HPDE6-E6E7 (cell line): Measurements from ENCODE around the gene DOCK11.
"Not testable (repeated sequence)": the region's sequence is repeated elsewhere in the genome, so short reads cannot be mapped to it uniquely, and the experiment has no call there.

Source experiments
- DNase-seq: peaks from one replicate; pipeline ENCODE4 v3.0.0; 2011; ENCODE audit warnings: missing footprints; ENCODE audit errors: extremely low spot score

Gene DOCK11

DNA sequence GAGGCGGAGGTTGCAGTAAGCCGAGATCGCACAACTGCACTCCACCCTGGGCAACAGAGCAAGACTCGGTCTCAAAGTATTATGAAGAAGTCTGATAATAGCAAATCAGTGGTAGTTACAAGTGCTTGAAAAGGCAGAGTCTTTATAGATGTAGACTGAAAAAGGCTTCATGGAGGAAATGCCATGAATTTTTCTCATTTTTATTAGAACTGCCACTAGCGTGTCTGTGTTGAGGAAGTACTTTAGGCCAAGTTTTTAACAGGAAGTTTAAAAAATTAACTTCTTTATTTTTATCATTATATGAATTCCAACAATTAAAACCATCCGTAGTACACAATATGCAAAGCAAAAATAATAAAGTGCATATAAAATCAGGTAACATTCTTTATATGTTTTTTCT, 199.0 kb downstream of the DOCK11 start:
- DNase-seq: no peak

DNA sequence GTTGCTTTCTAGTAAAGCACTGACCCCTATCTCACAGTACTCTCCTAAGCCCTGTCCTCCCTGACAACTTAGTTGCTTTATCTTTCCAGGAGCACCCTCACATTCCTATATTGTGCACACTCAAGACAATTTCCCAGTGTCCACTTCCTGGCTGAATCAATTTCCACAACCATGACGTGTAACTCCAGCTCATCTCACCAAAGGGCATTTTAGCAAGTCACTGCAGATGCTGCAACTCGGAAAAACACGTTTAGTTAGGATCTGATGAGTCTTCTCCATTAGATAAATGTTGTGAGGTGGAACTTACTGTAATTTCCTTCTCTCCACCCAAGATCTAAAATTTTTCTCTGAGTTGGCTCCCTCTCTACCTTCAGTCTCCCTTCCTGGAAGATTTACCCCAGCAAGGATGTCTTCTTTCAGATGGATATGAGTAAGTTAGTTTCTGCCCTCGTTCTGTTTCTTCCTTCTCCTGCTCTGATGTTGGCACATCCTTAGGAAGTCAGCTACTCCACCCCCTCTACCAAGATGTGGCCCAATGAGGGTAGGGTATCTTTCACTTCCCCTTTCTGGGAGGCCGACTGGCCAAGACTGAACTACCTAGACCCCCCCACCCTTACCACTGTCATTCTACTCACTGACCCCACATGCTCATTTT, 203.0 kb downstream of the DOCK11 start:
- DNase-seq: no peak

DNA sequence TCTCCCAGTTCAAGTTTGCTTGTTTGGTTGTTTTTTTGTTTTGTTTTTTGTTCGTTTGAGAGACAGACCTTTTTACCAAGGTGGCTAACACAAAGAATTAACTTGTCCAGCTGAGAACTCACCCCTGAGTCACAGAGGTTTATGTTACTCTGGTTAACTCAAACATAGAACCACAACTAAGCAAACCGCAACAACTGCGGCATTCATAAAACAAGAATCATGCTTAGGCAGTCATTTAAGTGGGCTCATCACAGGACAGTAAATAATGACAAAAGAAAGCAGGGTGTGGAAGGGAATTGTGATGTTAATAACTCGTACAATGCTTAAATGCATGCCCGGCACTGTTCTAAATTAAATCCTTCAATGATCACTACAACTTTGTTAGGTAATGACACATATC, 207.1 kb downstream of the DOCK11 start:
- no peak for DNase-seq

DNA sequence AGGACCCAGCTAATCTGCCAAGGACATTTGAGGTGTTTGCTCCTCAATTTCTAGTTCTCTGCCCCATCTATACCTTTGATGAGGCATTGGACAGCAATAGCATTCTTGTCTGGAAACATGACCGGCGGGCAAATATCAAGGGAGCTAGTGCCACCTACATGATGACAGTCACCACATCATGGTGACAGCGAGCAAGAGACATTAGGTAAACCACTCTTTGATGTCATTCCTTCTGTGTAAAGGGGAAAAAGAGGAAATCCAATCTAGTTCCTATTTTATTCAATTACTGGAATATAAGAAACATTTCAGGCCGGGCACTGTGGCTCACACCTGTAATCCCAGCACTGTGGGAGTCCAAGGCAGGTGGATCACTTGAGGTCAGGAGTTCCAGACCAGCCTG, 211.1 kb downstream of the DOCK11 start:
- DNase-seq: no peak

DNA sequence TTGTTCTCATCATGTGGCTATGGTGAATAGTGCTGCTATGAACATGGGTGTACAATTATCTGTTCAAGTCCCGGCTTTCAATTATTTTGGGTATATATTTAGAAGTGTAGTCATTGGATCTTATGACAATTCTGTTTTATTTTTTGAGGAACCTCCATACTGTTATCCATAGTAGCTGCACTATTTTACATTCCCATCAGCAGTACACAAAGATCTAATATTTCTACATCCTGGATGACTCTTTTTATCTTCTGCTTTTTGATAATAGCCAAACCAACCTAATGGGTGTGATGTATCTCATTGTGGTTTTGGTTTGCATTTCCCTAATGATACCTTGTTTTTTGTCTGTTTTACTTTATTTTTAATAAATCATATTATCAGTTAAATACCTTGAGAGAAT, 218.9 kb downstream of the DOCK11 start:
- no peak for DNase-seq

DNA sequence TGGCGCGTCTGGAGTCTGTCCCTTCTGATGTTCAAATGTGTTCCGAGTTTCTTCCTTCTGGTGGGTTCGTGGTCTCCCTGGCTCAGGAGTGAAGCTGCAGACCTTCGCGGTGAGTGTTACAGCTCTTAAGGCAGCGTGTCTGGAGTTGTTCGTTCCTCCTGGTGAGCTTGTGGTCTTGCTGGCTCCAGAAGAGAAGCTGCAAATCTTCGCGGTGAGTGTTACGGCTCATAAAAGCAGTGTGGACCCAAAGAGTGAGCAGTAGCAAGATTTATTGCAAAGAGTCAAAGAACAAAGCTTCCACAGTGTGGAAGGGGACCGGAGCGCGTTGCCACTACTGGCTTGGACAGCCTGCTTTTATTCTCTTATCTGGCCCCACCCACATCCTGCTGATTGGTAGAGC, 220.3 kb downstream of the DOCK11 start:
- not testable (repeated sequence) for DNase-seq

DNA sequence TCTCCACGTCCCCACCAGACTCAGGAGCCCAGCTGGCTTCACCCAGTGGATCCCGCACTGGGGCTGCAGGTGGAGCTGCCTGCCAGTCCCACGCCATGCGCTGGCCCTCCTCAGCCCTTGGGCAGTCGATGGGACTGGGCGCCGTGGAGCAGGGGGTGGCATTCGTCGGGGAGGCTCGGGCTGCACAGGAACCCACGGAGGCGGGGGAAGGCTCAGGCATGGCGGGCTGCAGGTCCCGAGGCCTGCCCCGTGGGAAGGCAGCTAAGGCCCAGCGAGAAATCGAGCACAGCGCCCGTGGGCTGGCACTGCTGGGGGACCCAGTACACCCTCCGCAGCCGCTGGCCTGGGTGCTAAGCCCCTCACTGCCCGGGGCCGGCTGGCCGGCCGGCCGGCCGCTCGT, 221.2 kb downstream of the DOCK11 start:
- DNase-seq: not testable (repeated sequence)

DNA sequence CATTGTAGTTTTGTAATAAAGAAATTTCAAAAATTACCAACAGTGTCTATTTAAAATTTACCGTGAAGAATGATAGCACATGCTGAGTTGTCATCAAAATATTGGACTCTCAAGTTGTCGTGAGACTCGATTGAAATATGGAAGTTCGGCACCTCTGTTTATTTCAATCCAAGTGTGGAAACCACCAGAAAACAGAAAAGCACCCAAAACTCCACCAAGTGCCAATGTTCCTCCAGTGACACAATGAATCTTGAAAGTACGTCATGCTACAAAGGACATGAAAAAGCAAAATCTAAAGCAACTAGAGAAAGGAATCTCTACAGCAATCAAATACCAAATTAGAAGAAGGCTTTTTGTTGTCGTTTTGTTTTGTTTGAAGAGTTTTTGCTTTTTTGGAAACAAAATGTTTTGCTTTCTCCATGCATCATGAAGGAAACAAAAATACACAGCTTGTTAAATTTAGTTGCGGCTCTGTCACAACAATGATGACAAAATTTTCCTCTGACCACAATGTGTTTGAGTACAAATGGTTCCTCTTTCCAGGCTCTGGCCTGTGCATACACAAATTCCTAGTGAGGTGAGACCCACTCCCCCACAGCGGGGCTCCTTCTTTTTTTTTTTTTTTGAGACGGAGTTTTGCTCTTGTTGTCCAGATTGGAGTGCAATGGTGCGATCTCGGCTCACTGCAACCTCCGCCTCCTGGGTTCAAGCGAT, 222.2 kb downstream of the DOCK11 start:
- no peak for DNase-seq

DNA sequence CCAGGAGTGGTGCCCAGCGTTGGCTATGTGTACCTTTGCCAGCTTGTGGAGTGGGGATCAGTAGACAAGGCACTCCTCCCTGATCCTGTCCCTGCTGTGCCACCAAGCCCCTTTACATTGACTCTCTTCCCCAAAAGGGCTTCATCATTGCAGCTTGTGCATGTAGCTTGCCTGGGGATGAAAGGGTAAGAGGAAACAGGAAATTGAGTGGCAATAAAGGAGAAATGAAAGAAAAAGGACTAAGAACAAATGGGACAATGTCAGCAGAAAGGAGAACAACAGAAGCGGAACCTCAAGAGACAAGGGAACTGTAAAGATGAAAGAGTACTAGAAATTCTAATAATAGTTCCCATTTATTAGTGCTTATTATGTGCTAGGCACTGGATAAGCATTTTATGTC, 223.1 kb downstream of the DOCK11 start:
- DNase-seq: no peak

DNA sequence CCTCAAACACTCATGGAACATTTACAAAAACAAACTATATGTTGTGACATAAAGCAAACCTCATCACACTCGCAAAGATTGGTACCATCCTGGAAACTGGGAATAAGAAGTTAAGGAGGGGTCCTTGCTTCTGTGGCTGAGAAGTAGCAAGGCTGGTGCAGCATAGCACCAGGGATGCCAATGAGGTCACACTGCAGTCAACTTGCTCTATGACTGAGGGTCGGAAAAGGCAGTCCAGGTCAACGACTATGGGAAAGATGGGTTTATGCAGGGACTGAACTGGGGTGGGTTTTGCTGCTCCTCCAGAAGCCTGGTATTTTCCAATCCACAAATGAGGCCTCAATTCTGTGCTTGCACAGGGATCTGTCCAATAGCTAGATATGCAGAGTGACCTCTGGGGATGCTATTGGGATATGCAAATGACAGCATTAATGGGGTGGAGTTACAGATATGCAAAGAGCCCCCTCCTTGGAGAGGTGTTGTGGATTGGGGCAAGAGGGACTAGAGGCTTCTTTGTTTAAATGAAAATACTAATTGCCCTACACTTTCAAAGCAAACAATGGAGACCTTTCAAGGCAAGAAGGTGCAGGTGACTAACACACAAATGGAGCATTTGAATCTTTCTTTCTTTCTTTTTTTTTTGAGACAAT, 224.6 kb downstream of the DOCK11 start:
- no peak for DNase-seq

DNA sequence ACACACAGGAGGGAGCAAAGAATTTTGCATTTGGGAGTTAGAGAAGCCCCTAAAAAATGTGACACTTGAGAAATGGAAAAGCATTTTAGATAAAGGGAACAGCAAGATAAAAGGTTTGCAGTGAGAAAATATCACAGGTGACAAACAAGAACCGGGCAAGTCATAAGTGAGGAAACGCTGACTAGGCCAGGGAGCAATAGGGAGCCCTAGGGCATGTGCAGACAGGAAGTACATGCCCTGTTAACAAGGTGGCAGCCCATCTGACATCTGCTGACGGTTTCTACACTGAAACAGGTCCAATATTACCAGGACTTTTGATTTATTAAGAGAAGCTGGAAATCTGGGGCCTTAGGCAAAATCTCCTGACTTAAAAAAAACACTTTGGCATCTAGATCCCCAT, 227.8 kb downstream of the DOCK11 start:
- no peak for DNase-seq

DNA sequence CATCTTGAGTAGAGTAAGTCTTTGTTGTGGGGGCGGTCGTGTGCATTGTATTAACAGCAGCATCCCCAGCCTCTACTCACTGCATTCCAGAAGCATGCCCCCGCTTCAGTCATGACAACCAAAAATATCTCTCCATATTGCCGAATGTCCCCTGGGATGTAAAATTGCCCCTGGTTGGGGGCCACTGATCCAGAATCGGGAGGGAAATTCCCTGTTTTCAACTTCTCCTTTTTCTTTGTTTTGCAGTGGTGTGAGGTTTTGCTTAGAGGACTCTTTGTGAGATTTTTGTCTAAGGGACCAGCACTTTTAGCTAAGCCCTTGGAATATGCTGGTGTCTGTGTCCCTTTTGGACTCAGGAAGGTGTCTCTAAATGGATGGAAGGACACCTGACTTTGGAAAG, 228.8 kb downstream of the DOCK11 start:
- no peak for DNase-seq

DNA sequence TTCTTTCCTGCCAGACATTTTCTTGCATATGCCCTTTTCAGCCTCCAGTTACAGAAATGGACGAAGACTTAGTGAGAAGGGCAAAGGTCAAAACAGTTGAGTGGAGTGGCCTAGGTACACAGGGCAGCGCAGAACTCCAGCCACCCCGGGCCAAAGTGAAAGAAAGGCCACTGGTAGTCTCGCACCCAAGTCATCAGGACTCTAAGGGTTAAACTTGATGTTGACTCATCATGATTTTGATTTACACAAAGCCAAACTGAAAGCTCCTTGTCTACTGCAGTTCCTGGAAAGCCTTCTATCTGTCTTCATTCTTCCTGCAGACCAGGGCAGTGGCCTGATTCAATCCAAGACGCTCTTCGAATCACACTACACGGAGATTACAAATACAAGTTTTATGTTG, 229.2 kb downstream of the DOCK11 start:
- no peak for DNase-seq

DNA sequence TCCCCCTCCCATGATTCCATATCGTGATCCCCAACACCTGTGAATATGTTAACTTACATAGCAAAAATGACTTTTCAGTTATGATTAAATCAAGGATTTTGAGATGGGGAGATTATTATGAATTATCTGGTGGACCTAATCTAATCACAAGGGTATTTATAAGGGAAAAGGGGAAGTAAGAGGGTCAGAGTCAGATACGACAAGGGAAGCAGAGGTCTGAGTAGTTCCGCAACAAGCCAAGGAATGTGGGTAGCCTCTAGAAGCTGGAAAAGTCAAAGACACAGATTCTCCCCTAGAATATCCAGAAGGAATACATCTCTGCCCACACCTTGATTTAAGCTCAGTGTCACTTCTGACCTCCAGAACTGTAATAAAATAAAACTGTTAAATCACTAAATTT, 230.8 kb downstream of the DOCK11 start:
- DNase-seq: no peak

DNA sequence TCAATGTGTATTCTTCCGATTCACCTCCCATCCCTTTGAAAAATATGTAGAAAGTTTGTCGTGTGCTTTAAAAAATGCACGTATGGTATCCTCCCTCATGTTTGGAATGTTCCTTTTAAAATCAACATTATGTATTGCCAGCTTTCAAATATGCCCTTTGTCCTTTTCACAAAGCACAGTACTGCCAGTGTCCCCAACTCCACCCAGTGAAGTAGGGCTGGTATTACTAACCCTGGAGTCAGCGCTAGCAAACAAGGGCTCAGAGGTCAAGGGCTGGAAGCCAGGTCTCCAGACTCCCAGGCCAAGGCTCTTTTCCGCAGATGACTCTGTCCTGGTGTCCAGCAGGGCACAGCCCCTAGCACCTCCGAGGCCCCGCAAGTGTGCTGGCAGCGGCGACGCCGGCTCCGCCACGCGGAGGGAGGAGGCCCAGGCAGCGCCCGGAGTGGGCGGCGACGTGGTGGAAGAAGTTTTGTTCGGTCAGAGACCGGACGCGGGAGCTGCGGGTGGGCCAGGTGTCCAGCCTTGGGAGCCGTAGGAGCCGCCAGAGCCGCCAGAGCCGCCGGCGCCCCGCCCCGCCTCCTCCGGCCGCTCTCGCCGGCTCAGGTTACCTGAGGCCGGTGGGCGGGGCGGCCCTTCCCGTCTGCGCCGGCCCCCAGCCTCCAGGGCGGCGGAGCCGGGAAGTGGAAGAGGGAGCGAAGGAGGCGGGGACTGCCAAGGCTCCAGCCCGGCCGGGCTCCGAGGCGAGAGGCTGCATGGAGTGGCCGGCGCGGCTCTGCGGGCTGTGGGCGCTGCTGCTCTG, 231.5 kb downstream of the DOCK11 start, which contains the start of gene IL13RA1:
IL13RA1 (plus strand) TSS at position 720 of the 799 bp plus-strand sequence; CDS start at position 753, 33 bp downstream.
- DNase-seq: peak; percentile 61

DNA sequence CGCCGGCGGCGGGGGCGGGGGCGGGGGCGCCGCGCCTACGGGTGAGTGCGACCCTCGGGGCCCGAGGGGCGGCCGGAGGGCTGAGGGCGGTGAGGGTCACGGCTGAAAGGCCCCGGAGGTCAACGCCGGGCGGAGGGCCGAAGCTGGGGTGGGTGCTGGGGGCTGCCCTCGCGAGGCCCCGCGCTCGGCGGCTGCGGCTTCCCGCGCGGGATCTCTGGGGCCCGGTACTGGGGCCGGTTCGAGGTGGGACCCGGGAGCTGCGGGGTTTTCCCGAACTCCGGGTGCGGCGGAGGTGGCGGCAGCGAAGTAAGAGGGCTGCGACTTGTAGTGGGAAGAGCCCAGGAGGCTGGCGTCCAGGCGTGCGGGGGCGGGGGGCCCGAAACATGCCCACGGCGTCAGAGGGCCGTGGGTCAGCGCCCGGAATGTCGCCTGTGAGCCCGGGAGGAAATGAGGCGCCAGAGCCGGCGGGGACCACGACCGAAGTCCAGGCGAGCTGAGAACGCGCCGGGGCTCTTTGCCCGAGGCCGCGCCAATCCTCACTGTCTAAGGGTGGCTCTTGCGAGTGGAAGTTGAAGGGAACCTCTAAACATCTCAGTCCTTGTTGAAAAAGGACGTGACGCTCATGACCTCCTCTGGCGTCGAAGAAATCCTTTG, 232.2 kb downstream of the DOCK11 start:
- DNase-seq: no peak

DNA sequence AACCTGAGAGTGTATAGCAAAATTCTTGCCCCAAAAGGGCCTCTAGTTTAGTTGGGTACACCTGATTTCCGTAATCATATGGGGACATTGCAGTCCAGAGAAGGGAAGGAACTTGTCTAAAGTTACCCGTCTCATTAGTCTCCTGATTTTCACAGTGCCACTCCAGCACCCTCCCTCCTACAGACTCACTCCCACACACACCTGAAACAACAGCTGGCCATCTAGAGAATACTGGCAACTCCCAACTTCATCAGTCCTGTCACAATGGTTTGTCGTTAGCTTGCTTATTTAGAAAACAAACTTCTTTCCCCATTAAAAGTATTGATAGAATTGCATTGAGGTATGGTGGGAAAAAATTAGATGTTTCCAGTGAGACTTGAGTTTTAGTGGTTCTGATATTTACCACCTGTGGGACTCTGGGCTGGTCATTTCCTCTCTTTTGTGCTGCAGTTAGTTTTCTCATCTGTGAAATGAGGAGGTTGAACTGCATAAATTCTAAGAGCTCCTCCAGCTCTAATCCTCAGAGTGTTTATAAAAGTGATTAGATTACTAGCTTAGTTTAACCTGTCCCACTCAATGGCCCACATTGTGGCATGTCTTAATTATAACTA, 233.5 kb downstream of the DOCK11 start:
- DNase-seq: no peak

DNA sequence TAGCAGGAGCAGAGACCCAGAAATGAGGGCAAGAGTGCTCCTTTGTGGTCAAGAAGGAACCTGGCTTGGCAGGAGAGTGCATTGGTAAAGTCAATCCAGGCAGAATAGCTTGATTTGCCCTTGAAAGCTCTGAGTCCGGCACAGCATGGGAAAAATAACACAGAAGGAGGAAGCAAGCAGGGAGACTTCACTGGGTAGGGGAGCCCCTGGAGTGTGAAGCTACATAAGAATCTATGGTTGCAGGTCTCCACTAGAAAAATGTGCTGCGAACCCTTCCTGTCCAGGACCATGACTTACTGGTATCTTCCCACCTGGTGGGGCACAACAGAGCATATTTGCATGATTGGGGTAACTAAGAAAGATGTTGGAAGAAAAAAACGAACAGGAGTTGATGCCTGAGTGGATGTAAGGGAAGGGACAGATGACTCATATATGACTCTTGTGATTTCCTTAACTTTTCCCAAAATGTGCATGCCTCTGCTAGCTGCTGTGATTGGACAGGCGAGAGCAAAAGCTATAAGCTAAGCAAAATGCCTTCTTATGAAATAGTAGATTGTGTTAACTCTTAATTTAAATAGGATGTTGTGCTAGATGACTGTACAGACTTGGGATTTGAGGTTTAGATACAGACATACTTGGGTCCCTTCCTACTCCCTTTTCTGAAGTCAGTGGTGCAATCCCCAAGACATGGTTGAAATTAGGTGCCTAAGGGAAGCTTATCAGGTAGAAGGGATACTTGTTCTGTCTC, 235.1 kb downstream of the DOCK11 start:
- no peak for DNase-seq

DNA sequence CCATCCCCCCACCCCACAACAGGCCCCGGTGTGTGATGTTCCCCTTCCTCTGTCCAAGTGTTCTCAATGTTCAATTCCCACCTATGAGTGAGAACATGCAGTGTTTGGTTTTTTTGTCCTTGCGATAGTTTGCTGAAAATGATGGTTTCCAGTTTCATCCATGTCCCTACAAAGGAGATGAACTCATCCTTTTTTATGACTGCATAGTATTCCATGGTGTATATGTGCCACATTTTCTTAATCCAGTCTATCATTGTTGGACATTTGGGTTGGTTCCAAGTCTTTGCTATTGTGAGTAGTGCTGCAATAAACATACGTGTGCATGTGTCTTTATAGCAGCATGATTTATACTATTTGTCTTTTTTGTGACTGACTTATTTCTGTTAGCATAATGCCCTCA, 236.9 kb downstream of the DOCK11 start:
- not testable (repeated sequence) for DNase-seq

DNA sequence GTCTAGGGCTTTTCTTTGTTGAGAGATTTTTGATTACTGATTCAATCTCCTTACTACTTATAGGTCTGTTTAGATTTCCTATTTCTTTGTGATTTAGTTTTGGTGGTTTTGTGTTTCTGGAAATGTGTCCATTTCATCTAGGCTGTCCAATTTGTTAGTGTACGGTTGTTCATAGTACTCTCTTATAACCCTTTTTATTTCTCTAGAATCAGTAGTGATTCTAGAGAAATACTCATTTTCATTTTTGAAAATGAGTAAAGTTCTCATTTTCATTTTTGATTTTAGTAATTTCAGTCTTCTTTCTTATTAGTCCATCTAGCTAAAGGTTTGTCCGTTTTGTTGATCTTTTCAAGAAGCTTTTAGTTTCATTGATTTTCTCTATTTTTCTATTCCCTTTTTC, 239.3 kb downstream of the DOCK11 start:
- no peak for DNase-seq
